SKM-1 (cell line): ENCODE measurements around the gene GRID1.

Experiments
- DNase-seq: peaks from one replicate; lab custom pipeline; 2025; ENCODE audit not compliant: unreplicated experiment; lab: John Stamatoyannopoulos, UW

The GRID1 gene

DNA sequence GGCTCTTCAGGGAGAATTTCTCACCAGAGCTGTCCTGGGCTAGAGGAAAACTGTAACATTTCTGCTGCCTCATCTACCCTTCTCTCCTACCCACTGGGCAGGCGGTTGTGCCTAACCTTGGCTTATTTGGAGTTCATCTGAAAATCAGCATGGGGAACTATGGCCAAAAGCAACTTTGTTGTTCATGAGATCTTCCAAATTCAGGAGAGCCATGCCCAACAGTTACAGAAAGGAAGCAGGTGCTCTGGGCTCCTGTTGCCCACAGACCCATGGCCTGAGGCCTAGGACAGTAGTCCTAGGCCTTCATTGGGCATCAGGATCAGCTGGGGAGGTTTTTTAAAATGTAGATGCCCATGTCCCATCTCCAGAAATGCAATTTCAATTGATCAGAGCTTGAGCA, 85.2 kb downstream of the GRID1 start:
- no peak for DNase-seq

DNA sequence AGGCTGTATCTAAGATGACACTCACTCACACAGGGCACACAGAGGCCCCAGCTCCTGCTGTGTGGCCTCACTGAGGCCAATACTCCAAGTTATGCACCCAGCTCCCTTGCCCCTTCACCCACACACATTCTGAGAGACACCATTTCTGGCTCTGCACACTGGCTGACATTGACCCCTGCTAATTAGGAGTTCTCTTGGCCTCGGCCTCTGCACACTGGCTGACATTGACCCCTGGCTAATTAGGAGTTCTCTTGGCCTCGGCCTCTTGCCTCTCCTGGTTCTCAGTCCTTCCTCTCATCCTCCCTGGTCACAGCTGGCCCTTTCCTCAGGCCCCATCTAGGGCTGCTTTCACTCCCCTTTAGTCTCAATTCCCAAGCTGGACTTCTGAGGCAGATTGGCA, 97.3 kb downstream of the GRID1 start:
- no peak for DNase-seq

DNA sequence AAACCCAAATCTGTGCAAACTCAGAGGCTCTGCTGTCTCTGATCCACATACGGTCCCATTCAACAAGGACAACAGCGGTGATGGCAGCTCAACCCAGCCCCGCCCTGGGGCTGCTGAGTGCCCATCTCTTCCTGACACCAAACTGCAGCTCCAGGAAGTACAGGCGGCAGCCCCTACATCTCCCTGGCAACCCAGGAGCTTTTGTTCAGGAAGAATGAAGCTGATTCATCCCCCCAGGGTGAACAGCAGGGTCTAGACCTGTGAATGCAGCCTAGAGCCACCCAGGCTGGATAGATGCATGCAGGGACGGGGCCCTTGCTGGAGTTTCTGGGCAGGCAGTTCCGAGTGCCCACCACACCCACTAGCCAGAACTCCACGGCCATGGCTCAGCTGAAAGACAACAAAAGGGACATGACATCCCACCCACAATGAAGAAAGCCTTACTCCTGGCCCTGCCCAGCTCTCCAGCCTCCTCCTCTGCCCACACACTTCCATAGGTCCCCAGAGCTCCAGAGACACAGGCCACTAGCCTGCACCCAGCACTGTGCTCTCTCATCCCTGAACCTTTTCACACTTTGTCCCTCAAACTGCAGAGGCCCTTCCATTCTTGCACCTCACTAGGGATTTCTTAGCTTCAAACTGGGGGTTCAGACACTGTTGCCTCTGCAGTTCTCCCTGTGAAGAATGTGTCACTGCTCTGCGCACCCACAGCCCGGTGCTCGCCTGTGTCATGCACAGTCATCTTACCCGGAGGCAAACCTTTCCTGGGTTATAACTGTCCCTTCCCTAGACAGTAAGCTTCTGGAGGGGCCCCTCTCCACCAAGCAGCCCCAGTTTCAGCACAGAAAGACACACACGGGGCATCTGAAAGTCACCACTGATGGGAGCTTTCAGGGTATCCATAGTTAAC, 99.1 kb downstream of the GRID1 start:
- DNase-seq = no peak

- no peak for DNase-seq
Observed at GRCh38 chr10:86266446-86267242, 100.0 kb downstream of the GRID1 start.

DNA sequence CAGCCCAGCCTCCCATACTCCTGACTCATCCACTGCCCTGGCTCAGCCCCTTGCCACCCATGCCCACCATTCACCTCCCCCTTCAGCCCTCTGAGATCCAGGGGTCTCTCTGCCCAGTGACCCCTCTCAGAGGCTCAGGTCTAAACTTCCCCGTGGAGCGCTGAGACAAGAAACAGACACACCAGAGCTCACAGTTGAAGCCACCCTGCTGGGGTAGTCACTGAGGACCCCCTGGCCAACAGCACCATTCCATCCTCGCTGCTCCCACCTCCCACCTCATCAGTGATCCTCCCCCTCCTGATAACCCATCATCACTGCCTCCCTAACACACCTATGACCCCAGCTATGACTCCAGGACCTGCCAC, 100.7 kb downstream of the GRID1 start:
- DNase-seq = no peak

DNA sequence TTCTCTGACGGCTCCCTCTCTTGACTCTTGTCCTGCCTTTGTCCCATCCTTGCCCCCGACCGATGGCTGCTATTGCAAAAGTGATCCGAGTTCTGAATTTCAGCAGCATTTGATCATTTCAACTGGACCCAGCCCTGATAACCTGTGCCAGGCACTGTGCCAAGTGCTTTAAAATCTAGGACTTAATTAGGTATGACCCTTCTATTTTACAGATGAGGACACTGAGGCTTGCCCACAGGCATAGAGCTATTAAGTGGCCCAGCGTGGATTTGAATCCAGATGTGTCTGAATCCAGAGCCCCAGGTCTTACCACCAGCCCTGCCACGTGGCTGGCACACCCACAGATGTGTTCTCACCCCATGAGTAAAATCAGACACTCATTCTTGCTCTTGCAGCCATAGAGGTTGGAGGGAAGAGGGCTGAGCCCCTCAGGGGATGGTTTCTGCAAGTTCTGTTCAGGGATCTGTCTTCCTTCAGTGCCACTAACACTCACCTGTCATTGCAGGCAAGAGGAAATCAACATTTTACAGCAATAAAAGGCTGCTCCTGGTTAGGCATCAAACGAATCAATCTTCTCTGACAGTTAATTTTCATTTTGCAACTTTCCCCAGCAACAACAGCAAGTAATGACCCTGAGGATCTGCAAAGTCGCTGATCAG, 101.2 kb downstream of the GRID1 start:
- DNase-seq = no peak

- DNase-seq = no peak
Observed at GRCh38 chr10:86264481-86265231, 101.9 kb downstream of the GRID1 start.

DNA sequence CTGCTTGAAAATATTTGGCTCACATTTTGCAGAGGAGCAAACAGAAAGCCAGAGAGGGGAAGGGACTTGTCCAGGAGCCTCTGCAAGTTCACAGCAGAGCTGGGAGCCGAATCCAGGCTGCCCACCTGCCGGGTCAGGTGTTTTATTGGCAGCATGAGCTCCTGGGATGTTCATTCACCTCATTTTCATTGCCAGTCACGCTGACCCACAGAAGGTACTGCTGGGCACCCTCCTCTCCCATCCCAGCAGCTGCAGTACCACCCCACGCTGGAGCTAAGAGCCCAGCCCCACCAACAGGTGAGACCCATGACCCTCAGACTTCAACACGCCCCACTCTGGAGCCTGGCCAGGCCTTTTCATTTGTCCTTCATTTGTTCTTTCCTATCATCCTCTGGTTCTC, 102.7 kb downstream of the GRID1 start:
- no peak for DNase-seq

- no peak for DNase-seq
Observed at GRCh38 chr10:86263209-86263608, 103.4 kb downstream of the GRID1 start.

DNA sequence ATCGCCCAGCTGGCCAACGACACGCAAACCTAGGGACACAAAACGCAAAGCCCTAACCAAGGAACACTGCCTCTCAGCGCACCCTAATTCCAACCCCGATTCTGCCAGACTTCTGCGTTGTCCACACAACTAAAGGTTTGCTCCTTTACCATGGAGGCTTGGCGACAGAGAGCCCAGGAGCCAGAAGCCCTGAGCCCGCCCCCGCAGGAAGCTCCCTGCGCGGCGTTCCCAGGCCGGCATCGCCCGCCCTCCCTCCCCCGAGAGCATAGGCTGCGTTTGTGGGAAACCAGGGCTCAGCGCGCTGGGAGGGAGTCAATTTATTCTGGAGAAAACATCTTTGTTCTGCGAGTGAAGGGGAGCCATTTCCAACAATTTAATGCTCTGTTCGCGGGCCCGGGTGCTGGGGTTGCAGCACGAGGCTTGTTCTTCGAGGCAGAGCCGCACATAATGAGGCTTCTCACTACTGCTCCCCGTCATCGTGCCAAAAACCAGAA, 103.9 kb downstream of the GRID1 start:
- DNase-seq = no peak

- no peak for DNase-seq
Observed at GRCh38 chr10:86261941-86262687, 104.5 kb downstream of the GRID1 start.

GRCh38 chr10:86261470-86261869, 105.1 kb downstream of the GRID1 start:
- no peak for DNase-seq

- DNase-seq = no peak
Observed at GRCh38 chr10:86260564-86260963, 106.0 kb downstream of the GRID1 start.

DNA sequence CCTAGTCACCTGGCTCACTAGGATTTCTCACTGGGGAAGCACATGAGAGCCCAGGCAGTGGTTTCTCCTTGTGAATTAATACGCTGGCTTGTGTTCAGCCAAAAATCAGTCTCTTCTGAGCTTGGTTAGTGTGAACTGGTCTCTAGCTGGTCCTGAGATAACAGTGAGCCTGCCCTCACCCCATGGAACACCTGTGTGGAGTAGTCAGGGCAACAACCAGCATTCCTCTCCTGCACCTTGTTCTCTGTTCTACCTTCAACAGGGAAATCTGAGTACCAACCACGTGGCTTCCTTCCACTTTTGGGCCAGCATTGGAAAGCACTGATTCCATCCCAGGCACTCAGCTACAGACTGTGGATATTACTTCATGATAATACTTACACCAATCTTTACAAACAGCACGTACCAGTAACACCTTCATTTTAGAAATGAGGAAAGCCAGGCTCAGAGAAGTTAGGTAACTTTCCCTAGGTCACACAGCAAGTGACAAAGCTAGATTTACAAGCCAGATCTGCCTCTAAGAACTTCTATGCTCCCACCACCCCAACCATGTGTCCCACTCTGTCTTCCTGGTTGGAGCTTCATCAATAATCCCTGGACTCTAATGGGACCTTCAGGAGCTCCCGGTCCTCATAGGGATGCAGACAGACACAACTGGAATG, 106.6 kb downstream of the GRID1 start:
- DNase-seq = no peak

GRCh38 chr10:86258941-86259340, 107.7 kb downstream of the GRID1 start:
- DNase-seq = no peak

GRCh38 chr10:86258499-86258898, 108.1 kb downstream of the GRID1 start:
- DNase-seq = no peak

DNA sequence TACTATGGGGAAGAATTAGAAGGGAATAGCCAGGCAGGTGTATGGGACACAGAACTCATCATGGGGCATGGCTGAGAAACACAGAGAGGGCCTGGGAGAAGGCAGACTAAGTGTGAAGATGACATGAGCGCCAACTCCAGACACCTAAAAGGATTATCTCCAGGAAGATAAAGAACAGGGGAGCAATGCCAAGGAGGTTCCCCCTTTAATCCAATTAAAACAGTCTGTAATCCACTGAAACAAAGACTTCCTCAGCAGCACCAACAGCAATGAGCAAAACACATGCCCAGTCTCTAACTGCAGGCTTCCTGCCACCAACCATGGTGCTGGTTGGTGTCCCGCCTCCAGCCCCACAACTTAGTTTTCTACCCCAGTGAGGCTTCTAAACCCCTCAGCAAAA, 108.9 kb downstream of the GRID1 start:
- DNase-seq = no peak

DNA sequence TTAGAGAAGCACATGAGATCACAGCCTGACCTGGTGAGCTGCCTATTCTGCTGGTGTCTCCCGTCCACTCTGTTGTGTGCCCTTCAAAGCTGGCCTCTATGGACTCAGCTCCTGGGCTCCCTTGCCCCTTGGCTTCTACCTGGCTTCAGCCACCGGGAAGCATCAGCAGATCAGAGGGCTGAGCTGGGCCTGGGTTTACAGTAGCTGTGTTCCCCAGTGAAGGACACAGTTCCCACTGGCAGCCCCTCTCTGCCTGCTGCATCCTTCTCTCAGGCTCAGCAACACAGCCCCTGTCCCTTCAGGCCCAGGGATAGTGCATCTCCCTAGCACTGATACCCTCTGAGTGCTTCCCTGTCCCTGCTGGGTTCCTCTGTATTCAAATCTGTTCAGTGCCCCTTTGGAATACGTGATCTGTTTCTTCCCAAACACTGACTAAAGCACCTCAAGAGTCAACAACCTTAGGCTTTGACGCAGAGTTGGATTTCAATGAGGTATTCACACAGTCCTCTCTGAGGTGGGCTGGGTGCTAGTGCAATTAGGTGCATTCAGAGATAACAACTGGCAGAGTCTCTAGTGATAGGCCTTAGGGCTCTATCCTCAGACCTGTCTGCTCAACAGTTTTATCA, 109.8 kb downstream of the GRID1 start:
- DNase-seq = no peak
